Measurements from ENCODE around the gene SLC22A2.

DNA sequence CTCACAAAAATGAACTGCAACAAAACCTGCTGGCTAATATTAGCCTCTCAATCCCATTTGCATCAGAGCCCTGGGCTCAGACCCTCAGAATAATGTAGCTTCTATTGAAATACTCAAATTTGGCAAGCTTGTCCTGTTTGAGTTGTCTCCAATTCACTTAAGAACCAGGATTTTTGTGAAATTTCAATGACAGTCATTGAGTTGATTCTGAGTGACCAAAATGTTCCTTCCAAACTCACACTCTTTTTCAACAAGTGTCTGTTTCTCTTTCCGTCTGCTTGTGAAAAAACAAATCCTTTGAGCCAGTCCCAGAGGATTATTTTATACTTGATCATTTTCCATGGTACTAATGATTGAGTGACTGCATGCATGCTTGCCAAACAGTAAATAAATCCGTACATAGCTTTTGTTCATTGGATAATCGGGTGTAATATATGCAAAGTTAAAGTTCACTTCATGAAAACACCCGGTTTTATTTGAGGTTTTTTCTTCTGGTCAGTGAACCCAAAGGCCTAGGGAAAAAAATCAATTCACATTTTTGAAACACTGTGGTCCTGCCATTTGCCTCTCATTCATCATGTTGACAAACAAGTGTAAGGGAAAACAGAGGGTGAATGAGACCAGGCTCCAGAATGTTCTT lies 16.4 kb upstream of the SLC22A2 start:
- TF ChIP-seq CTCF (IDR thresholded peaks at IDR 0.05): no peak
- TF ChIP-seq POLR2A (IDR thresholded peaks at IDR 0.05): no peak
